GM18858 (cell line): ENCODE results near the gene TMC7.

ENCODE experiments used
- ATAC-seq: cut with Tn5 transposase; IDR thresholded peaks from one replicate; pipeline ENCODE4 v1.9.1; 2021; ENCODE audit not compliant: unreplicated experiment

TMC7 gene

DNA sequence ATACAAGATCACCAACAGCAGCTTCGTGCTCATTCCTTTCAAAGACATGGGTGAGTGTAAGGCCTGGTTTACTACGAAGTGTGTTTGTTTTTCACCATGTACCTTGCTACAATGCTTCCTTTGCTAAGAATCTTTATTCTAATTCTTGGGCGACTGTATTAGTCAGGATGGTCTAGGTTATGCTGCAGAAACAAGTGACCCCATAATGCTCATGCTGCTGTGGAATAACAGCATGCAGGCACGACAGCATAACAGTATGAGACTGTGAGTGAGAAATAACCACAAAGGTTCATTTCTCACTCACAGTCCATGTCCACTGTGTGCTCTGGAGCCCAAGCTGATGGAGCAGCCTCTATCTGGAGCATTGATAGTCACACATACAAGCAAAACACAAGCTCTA lies 38.0 kb downstream of the TMC7 start:
- no peak for ATAC-seq

DNA sequence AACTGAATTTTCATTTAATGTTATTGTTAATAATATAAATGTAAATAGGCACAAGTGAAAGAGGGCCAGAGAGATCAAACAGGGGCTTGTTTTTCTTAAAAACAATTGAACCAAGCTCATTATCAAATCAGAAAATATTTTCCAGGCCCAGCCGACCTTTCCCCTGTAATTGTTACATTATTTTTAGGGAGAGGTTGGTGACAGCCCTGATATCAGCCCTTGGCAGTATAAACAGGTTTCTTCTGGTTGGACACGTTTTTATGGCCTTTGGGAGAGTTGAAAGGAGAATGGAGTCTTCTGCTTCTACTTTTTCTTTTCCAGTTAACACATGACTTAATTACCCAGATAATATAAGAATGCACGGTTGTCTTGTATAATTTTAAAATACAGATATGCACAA lies 43.7 kb downstream of the TMC7 start:
- no peak for ATAC-seq

DNA sequence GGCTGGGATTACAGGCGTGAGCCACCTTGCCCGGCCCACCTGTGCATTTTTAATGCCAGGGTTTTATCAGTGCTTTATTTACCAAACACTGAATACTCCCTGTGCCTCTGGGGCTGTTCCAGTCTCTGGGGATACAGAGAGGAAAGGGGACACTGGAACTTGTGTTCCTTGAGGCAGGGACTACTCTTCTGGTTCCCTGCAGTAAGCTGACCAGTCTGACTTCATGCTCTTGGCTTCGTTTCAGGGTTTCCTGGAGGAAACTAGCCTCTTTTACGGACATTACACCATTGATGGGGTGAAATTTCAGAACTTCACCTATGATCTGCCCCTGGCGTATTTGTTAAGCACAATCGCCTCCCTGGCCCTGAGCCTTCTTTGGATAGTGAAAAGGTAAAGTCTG lies 46.2 kb downstream of the TMC7 start:
- ATAC-seq, result no peak

DNA sequence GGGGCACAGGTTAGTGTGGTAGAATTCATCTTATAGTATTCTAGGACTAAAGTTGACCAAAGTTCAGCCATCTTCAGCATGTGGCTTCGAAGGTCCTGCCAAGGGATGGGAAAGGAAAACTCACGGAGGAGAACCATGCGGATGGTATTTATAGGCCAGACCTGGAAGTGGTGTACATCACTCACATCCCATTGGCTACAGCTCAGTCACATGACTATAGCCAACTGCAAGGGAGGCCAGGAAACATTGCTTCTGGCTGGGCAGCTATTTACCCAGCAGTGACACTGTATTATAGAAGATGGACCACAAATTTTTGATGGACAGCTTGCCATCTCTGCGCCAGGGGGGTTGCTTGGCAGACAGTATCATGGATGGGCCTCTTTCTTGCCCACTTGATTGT lies 48.0 kb downstream of the TMC7 start:
- no peak for ATAC-seq

DNA sequence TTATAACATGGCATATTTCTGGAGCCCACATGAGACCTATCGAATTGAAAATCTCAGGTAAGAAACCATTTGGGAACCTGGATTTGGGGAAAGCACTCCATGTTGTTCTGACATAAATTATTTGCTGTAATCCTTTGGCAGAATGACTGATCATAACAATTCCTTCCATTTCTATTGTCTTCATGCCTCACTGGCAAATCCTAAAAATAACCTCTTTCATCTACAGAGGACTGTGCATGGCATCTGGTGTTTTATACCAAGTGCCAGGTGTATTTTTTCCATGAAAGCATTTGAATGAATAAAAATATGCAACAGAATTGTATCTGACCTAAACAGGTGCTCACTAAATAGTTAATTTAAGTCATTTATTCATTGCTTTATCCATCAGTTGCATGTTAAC lies 50.0 kb downstream of the TMC7 start:
- no peak for ATAC-seq

DNA sequence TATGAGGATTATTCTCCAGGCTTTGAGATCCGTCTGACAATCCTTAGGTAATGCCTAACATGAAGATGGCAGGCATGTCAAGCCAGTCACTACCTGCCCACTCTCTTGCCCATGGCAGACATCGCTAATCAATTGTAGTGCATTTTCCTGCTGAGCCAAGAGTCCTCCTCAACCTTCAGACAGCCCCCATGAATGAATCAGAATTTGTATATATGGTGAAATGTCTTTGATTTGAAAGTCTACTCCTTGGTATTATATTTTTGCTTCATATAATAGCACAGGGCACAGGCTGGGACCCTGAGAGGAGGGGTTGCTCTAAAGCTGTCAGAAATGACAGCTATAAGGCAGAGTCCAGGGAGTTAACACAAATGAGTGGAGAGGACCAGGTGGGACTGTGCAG lies 56.7 kb downstream of the TMC7 start:
- ATAC-seq, result no peak

DNA sequence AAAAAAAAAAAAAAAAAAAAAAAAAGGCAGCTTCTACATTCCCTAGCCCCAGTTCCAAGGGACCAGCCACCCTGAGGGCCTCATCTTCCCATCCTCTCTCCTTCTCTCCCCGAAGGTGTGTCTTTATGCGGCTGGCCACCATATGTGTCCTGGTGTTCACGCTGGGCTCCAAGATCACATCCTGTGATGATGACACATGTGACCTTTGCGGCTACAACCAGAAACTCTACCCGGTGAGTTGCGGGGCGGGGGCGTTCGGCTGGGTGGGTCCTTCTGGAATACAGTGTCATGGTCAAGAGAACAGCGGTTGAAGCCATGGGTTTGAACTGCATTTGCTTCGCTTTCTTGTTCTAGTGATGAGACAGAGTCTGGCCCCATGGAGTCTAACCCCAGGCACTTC lies 61.0 kb downstream of the TMC7 start:
- no peak for ATAC-seq

DNA sequence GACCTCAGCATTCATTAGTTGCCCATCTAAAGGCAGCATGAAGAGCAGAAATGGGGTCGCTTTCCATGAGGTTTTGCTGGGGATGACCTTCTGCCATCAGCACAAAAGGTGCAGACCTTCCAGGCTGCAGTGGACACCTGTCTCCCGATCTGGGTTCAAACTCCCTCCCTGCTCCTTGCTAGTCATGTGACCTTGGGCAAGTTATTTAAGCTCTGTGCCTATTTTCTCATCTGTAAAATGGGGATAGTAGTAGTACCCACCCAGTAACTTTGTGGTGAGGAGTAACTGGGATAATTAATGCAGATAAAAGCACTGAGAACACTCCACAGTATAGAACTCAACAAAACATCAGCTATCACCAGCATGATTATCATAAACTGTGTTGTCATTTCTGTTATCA lies 62.3 kb downstream of the TMC7 start:
- ATAC-seq, result no peak

DNA sequence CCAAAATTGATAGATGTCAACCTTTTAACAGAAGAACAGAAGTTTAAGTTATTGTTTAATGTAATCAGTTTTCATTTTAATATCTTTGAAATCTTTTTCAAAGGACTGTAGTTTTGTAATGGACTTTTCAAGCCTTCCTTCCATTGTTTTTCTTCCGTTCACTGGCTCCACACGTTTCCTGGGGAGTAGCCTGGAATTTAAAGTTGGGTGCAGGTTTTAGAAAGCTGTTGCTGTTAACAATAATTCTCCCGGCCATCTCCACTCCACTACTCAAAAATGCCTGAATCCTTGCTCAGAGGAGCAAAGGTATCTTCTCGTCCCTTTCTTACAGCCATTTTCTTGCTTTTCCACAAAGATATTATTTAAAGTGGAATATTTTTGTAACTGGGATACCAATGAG lies 79.0 kb downstream of the TMC7 start:
- no peak for ATAC-seq

DNA sequence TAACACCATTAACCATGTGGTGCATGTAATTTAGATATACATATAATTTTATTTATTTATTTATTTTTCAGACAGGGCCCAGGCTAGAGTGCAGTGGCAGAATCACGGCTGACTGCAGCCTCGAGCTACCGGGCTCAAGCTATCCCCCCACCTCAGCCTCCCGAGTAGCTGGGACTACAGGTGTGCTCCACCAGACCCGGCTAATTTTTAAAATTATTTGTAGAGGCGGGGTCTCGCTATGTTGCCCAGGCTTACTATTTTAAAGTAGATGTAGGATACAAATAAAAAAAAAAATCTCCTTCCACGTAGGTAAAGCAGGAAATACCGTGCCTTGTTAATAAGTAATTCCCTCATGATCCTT lies 83.2 kb downstream of the TMC7 start:
- ATAC-seq, result no peak

DNA sequence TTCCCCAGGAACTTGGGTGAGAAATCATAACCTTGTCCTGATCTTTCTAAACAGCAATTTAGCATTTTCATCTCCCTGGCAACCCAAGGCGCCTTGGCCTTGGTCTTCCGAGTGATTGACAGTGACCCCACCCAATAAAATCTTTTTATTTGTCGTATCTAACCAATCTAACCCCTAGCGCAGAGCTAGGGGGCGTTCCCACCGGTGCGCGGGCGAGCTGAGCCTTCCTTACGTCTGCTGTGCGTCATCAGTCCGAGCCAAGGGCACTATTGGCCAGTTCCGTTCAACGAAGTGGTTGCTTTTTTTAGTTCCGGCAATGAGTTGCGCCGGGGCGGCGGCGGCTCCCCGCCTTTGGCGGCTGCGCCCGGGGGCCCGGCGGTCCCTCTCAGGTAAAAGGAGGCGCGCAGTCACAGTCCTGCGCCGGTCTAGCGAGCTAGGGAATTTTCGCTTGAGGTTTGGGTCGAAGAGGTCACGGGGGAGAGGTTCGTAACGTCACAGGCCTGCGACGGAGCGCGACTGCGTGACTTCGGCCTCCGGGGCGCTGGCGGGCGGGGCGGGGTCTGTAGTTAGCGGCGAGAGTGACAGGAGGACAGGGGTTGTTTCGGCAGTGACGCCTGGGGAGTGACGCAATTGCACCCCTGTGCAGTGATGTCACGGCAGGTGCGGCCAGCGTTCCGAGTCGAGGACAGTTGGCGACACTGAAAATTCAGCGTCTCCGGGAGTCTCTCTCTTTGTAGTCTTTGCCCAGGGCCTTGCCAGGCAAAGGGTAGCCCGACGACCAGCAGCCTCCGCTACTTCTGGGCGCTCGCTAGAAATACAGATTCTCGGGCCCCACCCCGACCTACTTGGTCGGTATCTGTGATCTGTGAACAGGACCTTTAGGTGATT lies 83.9 kb downstream of the TMC7 start, which contains the start of gene COQ7:
Gene COQ7, plus strand, starts transcription at position 266 of the 888 bp plus-strand sequence. Its CDS starts 51 bp downstream, at position 317.
- peak; percentile 78 for ATAC-seq

DNA sequence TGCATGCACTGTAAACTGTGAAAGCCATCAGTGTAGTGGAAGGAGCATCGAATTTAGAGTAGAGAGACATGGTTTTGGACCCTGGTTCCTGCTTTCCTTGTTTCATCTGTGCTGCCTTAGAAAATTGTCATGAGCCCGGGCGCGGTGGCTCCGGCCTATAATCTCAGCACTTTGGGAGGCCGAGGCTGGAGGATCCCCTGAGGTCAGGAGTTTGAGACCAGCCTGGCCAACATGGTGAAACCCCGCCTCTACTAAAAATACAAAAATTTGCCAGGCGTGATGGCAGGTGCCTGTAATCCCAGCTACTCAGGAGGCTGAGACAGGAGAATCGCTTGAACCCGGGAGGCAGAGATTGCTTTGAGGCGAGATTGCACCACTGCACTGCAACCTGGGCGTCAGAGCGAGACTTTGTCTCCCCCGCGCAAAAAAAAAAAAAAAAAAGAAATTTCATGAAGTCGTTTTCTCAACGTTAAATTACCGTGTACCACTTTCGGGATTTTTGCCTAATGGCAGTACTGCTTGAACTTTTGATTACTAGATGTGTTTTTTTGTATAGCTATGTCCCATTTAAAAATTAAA lies 84.6 kb downstream of the TMC7 start:
- no peak for ATAC-seq

DNA sequence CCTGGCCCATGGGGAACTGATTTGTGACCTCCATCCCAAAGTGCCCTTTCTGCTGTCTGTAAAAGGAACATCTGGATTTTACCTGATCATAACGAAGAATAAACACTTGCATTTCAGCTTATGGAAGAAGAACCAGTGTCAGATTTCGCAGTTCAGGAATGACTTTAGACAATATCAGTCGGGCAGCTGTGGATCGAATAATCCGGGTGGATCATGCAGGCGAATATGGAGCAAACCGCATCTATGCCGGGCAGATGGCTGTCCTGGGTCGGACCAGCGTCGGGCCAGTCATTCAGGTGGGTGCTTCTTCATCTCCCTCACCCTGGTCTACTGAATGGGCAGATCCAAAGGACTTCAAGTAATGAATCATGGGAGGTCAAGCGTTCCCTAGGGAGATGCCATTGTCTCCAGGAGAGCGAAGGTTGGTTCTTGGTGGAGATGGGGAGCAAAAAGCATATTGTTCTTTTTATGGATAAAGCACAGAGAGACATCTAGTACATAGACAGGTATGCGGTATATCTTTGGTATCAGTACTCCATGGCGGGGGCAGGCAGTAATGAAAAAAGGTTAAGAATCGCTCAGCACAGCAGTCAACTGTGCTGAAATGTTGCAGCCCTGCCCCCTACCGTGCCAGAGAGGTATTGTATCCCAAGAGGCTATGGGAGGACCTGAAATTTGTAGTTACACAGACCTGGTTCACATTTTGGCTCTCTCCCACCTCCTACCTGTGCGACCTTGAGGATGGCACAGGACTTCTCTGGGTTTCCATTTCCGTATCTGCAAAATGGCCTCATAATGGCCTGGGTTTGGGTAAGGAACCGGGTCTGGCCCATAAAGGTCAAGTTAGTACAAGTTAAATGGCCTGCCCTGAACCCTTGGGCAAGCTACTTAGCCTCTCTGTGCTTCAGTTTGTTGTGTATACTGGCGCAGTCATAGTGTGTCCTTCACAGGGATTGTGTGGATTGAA lies 88.4 kb downstream of the TMC7 start:
- ATAC-seq, result no peak

DNA sequence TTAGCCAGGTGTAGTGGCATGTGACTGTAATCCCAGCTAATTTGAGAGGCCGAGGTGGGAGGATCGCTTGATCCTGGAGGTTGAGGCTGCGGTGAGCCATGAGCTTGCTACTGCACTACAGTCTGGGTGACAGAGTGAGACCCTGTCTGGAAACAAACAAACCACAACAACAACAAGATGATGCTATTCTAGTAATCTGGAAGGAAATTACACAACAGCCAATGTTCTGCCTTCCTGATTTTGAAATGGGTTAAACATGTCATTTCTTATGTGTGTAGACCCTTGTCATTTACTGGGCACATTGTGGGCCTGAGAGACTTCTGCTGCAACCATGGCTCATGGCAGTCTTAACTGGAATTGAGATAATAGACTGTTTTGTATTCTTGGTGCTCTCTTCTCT lies 89.6 kb downstream of the TMC7 start:
- no peak for ATAC-seq

DNA sequence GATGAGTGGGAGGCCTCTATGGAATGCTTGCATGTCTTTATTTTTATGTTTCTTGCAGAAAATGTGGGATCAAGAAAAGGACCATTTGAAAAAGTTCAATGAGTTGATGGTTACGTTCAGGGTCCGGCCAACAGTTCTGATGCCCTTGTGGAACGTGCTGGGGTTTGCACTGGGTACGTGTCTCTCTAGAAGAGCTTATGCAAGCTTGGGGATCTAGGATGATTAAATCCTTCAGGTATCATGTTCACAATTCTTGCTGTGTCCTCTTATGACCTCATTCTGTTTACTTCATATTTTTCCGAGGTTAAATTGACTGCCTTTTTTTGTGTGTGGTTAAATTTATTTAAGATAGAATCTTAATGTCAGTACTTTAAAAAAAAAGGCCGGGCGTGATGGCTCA lies 90.1 kb downstream of the TMC7 start:
- ATAC-seq, result no peak

DNA sequence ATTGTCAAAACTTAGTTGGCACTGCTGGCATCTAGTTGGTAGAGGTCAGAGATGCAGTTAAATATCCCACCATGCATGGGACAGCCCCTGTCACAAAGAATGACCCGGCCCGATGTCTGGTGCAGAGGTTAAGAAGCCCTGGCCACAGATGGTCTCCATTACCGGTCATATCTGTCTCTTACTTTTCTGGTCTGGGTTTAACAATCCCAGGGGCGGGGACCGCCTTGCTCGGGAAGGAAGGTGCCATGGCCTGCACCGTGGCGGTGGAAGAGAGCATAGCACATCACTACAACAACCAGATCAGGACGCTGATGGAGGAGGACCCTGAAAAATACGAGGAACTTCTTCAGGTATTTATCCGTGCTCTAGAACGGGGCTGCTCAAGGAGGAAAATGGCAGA lies 91.8 kb downstream of the TMC7 start:
- ATAC-seq, result no peak

DNA sequence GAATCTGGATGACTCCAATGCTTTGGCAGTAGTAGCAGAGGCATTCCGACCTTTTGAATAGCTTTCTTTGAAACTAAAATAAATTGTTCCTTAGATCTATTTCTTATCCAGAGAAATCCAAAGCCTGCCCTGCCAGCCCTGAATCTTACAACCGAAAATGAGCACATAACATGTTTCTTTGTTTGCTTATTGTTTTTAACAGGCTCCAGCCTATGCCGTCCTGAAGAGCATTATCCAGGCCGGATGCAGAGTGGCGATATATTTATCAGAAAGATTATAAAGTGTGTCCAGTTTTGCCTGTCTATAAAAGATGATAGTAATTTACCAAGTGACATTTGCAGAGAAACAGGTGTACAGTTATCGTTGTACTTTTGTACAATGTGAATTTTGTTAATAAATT lies 94.1 kb downstream of the TMC7 start:
- ATAC-seq, result no peak

DNA sequence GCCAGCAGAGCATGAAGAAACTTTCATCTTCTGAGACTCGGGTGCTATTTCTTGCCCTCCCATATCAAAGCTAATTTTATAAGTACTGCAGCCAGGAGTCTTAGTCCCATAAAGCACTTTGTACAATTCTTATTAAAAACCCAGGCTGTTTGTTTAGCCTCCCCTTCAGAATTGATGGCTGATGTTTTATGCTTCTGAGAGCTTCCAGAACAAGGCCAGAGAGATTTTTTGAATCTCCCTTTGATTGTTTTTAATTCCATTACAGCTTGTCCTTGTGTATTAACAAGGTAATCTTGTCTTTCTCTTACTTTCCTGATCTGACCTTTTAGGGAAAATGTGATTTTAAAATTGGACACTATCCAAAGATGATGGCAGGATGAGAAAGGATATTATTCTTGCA lies 99.9 kb downstream of the TMC7 start:
- no peak for ATAC-seq

DNA sequence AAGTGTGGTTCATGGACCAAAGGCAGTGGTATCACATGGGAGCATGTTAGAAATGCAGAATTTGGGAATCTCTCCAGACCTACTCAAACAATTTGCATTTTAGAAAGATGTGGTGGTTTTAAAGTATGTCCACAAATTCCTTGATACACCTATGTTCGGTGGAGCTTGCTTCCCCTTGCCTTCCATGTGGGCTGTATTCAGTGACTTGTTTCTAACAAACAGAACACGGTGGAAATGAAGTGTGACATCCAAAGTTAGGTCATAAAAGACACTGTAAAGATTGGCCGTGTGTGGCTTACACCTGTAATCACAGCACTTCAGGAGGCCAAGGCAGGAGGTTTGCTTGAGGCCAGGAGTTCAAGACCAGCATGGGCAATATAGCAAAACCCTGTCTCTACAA lies 100.4 kb downstream of the TMC7 start:
- no peak for ATAC-seq

DNA sequence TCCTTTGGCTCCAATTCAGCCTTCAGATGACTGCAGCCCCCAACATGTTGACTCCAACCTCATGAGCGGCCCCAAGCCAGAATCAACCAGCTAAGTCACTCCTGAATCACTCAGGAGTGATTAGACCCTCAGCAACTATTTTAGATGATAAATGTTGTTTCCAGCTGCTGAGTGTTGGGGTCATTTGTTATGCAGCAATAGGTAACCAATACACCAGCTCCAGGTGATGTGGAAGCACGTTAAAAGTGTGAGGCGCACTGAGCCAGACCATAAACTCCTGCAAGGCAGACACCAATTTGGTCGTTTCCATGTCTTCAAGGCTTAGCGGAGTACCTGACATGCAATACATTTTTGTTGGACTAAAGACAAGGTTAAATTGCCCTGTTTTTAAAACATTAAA lies 101.1 kb downstream of the TMC7 start:
- no peak for ATAC-seq

DNA sequence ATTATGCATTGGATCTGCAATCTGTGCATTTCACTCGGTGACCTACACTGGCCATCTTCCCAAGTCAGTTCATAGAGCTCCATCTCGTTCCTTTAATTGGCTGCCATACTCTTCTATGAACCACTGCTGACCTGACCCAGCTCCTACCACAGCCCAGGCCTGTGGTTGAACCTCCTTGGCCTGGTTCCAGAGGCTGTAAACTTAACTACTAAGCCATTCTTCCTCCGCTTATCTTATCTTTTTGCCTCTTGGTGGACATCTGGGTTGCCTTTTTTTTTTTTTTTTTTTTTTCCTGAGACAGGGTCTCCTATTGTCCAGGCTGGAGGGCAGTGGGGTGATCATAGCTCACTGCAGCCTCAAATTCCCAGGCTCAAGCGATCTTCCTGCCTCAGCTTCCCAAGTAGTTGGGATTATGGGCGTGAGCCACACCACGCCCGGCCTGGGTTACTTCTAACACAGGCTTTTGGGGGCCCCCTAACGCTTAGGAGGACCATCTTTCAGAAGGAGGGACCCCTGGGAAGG lies 102.0 kb downstream of the TMC7 start:
- no peak for ATAC-seq
